Nephron (organoid): ENCODE results near the gene PARP8.

Experiments
- H3K27ac Mint-ChIP-seq, 3 experiments: 2 replicates each; pipeline ENCODE4 v1.8.0; 2020; ENCODE audit warnings: mixed read lengths in 3 of 3, mild to moderate bottlenecking in 2 of 3, moderate library complexity in 1 of 3
- H3K27me3 Mint-ChIP-seq: 2 replicates; pipeline ENCODE4 v1.8.0; 2021; ENCODE audit warnings: low read depth, mild to moderate bottlenecking, moderate library complexity, mixed read lengths
- H3K36me3 Mint-ChIP-seq: 2 replicates; pipeline ENCODE4 v1.8.0; 2020; ENCODE audit warnings: low read depth, mixed read lengths
- H3K4me1 Mint-ChIP-seq: 2 replicates; pipeline ENCODE4 v1.8.0; 2020; ENCODE audit warnings: mixed read lengths
- H3K4me3 Mint-ChIP-seq, 3 experiments: 2 replicates each; pipeline ENCODE4 v1.8.0; 2020; ENCODE audit warnings: mild to moderate bottlenecking in 3 of 3, mixed read lengths in 3 of 3, moderate library complexity in 2 of 3
- H3K9me3 Mint-ChIP-seq: 2 replicates; pipeline ENCODE4 v1.8.0; 2020; ENCODE audit warnings: mixed read lengths
- TF ChIP-seq, protein P1 (sequence below), 3 experiments: fragments of 200-600 bp; sonication (generic); IDR thresholded peaks; one replicate each; pipeline ENCODE4 v1.5.0; 2021; ENCODE audit warnings: antibody characterized with exemption in 3 of 3; ENCODE audit not compliant: unreplicated experiment in 3 of 3

PARP8 gene

DNA sequence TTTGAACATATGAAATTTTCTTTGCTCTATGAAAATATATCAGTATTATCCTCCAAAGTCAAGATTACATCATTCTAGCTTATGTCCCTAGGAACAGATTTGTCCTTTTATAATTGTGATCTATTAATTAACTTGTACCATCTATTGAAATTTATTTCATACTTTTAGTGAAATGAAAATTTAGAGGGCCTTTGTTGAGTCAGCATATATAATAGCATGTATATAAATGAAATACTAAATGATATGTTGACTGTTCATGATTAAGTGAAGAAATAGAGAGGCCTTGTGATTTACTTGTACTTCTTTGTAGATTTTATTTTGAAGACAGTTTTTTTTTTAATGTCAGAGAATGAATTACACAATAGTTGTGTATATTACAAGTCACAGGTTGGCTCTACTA, 86.4 kb downstream of the PARP8 start:
- TF ChIP-seq, protein P1, sequence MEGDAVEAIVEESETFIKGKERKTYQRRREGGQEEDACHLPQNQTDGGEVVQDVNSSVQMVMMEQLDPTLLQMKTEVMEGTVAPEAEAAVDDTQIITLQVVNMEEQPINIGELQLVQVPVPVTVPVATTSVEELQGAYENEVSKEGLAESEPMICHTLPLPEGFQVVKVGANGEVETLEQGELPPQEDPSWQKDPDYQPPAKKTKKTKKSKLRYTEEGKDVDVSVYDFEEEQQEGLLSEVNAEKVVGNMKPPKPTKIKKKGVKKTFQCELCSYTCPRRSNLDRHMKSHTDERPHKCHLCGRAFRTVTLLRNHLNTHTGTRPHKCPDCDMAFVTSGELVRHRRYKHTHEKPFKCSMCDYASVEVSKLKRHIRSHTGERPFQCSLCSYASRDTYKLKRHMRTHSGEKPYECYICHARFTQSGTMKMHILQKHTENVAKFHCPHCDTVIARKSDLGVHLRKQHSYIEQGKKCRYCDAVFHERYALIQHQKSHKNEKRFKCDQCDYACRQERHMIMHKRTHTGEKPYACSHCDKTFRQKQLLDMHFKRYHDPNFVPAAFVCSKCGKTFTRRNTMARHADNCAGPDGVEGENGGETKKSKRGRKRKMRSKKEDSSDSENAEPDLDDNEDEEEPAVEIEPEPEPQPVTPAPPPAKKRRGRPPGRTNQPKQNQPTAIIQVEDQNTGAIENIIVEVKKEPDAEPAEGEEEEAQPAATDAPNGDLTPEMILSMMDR (IDR thresholded peaks at IDR 0.05; ENCODE audit: unreplicated experiment in 3 of 3), result no peak
- H3K9me3 Mint-ChIP-seq, result no peaks in the 10 kb centered on the region
- H3K27me3 Mint-ChIP-seq, result no peaks in the 10 kb centered on the region
- peaks cover 6% of the 10 kb centered on the region for H3K36me3 Mint-ChIP-seq
- no peak overlapping the region for H3K27ac Mint-ChIP-seq
- H3K4me1 Mint-ChIP-seq, result no peaks in the 10 kb centered on the region
- no peak overlapping the region for H3K4me3 Mint-ChIP-seq

DNA sequence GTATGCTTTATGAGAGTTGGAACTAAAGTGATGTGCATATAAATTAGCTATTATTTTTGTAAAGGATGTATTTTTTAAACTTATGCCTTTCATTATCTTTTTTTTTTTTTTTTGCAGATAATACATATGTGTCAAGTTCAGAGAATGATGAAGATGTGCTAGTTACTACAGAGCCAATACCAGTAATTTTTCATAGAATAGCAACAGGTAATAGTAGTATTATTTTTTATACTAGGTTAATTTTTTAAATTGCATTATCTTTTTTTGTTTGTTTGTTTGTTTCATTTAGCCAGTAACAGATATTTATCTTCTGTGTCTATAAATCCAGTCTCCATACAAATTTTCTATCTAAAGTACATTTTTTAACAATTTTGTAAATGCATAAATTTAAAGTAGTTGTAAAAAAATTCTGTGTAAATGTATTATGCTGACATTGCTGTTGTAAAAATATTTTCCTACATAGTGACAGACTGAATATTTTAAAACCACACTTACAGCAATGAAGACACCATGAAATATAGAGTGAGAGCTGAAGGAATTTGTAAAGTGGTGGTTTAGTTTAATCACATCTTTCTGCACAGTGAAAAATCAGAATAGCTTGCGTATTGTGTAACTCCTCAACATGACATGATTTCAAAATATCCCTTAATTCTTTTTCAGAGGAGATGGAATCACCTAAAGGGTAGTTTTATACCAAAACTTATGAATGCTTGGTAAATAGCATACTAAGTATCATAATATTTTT, 93.3 kb downstream of the PARP8 start:
- no peak overlapping the region for H3K27ac Mint-ChIP-seq
- H3K36me3 Mint-ChIP-seq, result no peaks in the 10 kb centered on the region
- no peaks in the 10 kb centered on the region for H3K27me3 Mint-ChIP-seq
- H3K4me3 Mint-ChIP-seq, result no peak overlapping the region
- H3K9me3 Mint-ChIP-seq, result no peaks in the 10 kb centered on the region
- H3K4me1 Mint-ChIP-seq, result peaks cover 9% of the 10 kb centered on the region
- TF ChIP-seq, protein P1 (IDR thresholded peaks at IDR 0.05; ENCODE audit: unreplicated experiment in 3 of 3), result no peak

DNA sequence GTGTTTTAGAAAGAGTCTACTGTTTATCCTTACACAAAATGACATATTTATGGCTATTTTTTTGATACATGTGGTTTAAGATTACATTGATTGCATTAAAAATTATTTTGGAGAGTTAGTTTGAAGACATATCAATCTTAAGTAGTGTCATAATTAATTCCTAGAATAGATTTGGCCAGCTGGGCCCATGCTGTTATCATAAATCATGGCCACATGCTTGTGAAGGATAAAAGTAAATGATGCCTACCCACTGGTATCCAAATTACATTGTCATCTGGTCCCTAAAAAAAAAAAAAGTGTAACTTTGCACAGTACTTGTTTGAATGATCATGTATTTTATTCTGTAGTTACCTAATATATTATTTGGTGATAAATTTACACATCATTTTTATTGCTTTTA, 96.9 kb downstream of the PARP8 start:
- Mint-ChIP-seq H3K9me3 (no peaks in the 10 kb centered on the region), H3K4me3 (no peak overlapping the region), H3K27me3 (no peaks in the 10 kb centered on the region), H3K27ac (peak overlapping the region in 1 of 3 experiments; percentile 24), H3K4me1 (peaks cover 24% of the 10 kb centered on the region), H3K36me3 (peaks cover 4% of the 10 kb centered on the region)
- TF ChIP-seq, protein P1 (IDR thresholded peaks at IDR 0.05; ENCODE audit: unreplicated experiment in 3 of 3), result no peak

DNA sequence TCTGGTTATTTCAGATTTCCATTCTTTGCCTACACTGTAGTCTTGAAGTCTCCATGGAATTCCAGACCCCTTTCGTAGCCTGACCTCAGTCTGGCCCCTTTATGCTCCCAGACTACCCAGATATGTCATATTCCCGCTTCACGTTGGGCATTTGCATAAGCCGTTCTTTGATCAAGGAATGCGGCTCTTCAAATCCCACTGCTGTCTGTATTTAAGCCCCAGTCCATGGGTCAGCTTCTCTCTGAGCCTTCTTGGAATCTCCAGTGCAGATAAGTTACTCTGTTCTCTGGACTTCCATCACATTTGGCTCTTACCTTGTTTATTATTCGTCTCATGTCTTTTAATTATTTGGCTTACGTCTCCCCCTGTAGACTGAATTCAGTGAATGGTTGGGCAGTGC, 97.4 kb downstream of the PARP8 start:
- TF ChIP-seq, protein P1 (IDR thresholded peaks at IDR 0.05; ENCODE audit: unreplicated experiment in 3 of 3), result no peak
- no peaks in the 10 kb centered on the region for H3K27me3 Mint-ChIP-seq
- peak overlapping the region in 1 of 3 experiments; percentile 24 for H3K27ac Mint-ChIP-seq
- peaks cover 24% of the 10 kb centered on the region for H3K4me1 Mint-ChIP-seq
- H3K36me3 Mint-ChIP-seq, result peaks cover 4% of the 10 kb centered on the region
- H3K9me3 Mint-ChIP-seq, result no peaks in the 10 kb centered on the region
- no peak overlapping the region for H3K4me3 Mint-ChIP-seq

DNA sequence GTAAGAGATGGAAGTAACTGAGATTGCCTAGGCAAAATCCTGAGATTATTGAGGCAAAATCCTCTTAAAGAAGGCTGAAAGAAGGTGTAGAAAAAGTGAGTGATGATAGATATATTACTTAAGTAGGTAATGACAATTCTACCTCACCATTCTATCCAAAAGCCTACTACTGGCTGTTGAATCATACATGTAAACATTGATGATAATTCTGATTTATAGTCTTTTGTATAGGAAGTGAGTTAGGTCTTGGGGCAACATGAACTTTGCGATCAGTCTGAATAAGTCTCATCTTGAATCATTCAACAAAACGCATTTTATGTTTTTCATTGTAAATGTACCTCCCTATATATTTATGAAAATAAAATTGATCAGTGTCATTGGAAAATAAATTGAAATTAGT, 99.6 kb downstream of the PARP8 start:
- Mint-ChIP-seq H3K4me3 (no peak overlapping the region), H3K27me3 (no peaks in the 10 kb centered on the region), H3K4me1 (peaks cover 24% of the 10 kb centered on the region), H3K27ac (no peak overlapping the region), H3K9me3 (no peaks in the 10 kb centered on the region), H3K36me3 (peaks cover 9% of the 10 kb centered on the region)
- TF ChIP-seq, protein P1 (IDR thresholded peaks at IDR 0.05; ENCODE audit: unreplicated experiment in 3 of 3), result no peak

DNA sequence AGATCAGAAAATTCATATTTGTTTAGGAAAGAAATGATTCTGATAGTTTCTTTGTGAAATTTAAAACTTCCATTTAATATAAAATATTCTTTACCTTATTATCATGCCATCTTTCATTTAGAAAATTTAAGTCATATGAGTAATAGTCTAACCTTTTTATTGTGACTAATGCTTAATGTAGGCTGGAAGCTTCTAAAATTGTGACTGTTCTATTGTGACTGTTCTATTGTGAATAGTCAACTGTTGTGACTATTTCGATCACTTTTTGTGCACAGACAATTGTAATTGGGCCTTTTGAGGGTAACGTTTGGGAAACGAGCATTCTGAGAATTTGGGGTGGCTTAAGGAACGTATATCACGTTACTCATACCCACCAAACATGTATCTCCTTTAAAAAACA, 100.0 kb downstream of the PARP8 start:
- Mint-ChIP-seq H3K4me3 (no peak overlapping the region), H3K9me3 (no peaks in the 10 kb centered on the region), H3K27me3 (no peaks in the 10 kb centered on the region), H3K27ac (no peak overlapping the region), H3K36me3 (peaks cover 9% of the 10 kb centered on the region), H3K4me1 (peaks cover 24% of the 10 kb centered on the region)
- TF ChIP-seq, protein P1 (IDR thresholded peaks at IDR 0.05; ENCODE audit: unreplicated experiment in 3 of 3), result no peak
